Measurements from ENCODE around the gene PDP2.

Gene PDP2

GRCh38 chr16:66901626-66902025, 21.3 kb downstream of the PDP2 start:
- DNase-seq, result no peak

GRCh38 chr16:66902648-66903543, 22.6 kb downstream of the PDP2 start:
- DNase-seq, result no peak

- no peak for DNase-seq
These were observed 23.5 kb downstream of the PDP2 start for GRCh38 chr16:66903544-66904427.

GRCh38 chr16:66904428-66904845, 24.1 kb downstream of the PDP2 start:
- DNase-seq, result no peak

GRCh38 chr16:66904846-66905632, 24.7 kb downstream of the PDP2 start:
- DNase-seq, result no peak

- DNase-seq, result no peak
These were observed 25.6 kb downstream of the PDP2 start for GRCh38 chr16:66905633-66906539.

- no peak for DNase-seq
These were observed 26.9 kb downstream of the PDP2 start for GRCh38 chr16:66906916-66907836.

- DNase-seq, result no peak
These were observed 27.8 kb downstream of the PDP2 start for GRCh38 chr16:66908116-66908515.

GRCh38 chr16:66908762-66909559, 28.6 kb downstream of the PDP2 start:
- DNase-seq, result no peak

GRCh38 chr16:66910175-66910940, 30.0 kb downstream of the PDP2 start:
- no peak for DNase-seq

- no peak for DNase-seq
These were observed 30.8 kb downstream of the PDP2 start for GRCh38 chr16:66911112-66911511.

- no peak for DNase-seq
These were observed 31.5 kb downstream of the PDP2 start for GRCh38 chr16:66911801-66912200.

- no peak for DNase-seq
These were observed 32.8 kb downstream of the PDP2 start for GRCh38 chr16:66913081-66913480.

GRCh38 chr16:66913711-66914110, 33.4 kb downstream of the PDP2 start:
- DNase-seq, result no peak

- no peak for DNase-seq
These were observed 34.2 kb downstream of the PDP2 start for GRCh38 chr16:66914541-66914940.

GRCh38 chr16:66915041-66915440, 34.7 kb downstream of the PDP2 start:
- DNase-seq, result no peak

GRCh38 chr16:66916518-66916917, 36.2 kb downstream of the PDP2 start:
- DNase-seq, result no peak

GRCh38 chr16:66917741-66918140, 37.4 kb downstream of the PDP2 start:
- DNase-seq, result no peak
